ENCODE results near the gene ZNF212. TPM values are rescaled to one million over a fixed set of nuclear protein-coding genes. Genes with fewer than 3 reads are reported as not detected.

ZNF212 gene
- total RNA-seq, 1 donor from 2014 or later, result 11.7 TPM

Other genes starting within 250 kb of the ZNF212 start
- 216 TPM for gene PDIA4, start 211.1 kb upstream of the ZNF212 start, total RNA-seq
- 7.0 TPM for gene ZNF786, start 148.9 kb upstream of the ZNF212 start, total RNA-seq
- gene ZNF425, start 113.3 kb upstream of the ZNF212 start, total RNA-seq, result 2.8 TPM
- gene ZNF398, start 92.2 kb upstream of the ZNF212 start, total RNA-seq, result 15.3 TPM
- 33.8 TPM for gene ZNF282, start 44.1 kb upstream of the ZNF212 start, total RNA-seq
- gene ZNF783, start 22.5 kb downstream of the ZNF212 start, total RNA-seq, result 17.3 TPM
- 13.7 TPM for gene ZNF777, start 221.4 kb downstream of the ZNF212 start, total RNA-seq

Data from mucosa of gallbladder (tissue), 1 donor.